ENCODE results near the gene C1GALT1C1. TPM values are rescaled to one million over a fixed set of nuclear protein-coding genes. Genes with fewer than 3 reads are reported as not detected.

Gene C1GALT1C1
- total RNA-seq, 4 donors from 2014 or later: 16.5 to 21.2 (median 16.9) TPM

DNA sequence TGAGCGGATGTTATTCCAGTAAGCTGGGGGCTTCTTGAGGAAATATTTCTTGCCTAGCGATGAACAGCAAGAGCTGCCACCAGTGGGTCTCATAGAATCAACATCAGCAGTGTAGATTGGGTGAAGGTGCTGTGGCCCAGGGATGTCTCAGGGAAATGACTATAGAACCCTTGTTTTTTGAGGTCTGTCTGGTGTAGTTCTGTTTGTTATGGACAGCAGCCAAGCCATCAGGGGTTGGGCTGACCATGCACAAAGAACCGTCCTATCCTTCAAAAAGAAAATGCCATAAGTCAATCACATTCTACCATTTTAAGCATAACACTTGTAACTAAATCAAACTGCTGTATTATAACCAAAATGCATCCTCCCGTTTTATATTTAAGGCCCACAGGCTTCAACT is 17.3 kb upstream of the C1GALT1C1 start:
- TF ChIP-seq, protein P1, sequence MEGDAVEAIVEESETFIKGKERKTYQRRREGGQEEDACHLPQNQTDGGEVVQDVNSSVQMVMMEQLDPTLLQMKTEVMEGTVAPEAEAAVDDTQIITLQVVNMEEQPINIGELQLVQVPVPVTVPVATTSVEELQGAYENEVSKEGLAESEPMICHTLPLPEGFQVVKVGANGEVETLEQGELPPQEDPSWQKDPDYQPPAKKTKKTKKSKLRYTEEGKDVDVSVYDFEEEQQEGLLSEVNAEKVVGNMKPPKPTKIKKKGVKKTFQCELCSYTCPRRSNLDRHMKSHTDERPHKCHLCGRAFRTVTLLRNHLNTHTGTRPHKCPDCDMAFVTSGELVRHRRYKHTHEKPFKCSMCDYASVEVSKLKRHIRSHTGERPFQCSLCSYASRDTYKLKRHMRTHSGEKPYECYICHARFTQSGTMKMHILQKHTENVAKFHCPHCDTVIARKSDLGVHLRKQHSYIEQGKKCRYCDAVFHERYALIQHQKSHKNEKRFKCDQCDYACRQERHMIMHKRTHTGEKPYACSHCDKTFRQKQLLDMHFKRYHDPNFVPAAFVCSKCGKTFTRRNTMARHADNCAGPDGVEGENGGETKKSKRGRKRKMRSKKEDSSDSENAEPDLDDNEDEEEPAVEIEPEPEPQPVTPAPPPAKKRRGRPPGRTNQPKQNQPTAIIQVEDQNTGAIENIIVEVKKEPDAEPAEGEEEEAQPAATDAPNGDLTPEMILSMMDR (IDR thresholded peaks at IDR 0.05): no peak
- TF ChIP-seq EP300 (IDR thresholded peaks at IDR 0.05): no peak
- TF ChIP-seq POLR2A (IDR thresholded peaks at IDR 0.05): no peak
- Histone ChIP-seq H3K4me3 (no peak overlapping the region), H3K27me3 (no peaks in the 10 kb centered on the region), H3K9me3 (no peaks in the 10 kb centered on the region), H3K4me1 (no peaks in the 10 kb centered on the region), H3K36me3 (no peaks in the 10 kb centered on the region), H3K27ac (no peak overlapping the region)
- DNase-seq (ENCODE audit: low spot score in 2 of 2): no peak
- WGBS, 2 donors: 39 to 67% methylated on average over 4 of the region's 4 CpGs

DNA sequence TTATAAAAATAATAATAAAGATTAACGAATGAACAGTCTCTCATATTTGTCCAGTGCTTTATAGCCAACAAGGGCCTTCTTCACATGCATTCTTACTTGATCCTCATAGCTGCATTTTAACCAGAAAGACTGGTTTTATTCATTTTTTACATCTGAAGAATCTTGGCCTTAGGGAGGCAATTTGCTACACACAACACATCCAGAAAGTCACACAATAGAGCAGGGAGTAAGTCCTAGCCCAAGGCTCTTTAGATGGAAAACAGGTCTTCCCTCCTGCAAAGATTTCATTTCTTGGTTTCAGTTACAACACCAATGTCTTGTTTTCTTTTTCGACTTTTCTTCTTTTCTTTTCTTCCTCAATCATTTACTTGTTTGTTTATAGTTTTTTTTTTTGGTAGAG is 13.0 kb upstream of the C1GALT1C1 start:
- no peak for DNase-seq (ENCODE audit: low spot score in 2 of 2)
- WGBS, 2 donors: 50 to 58% methylated on average over 2 of the region's 2 CpGs
- Histone ChIP-seq H3K36me3 (no peaks in the 10 kb centered on the region), H3K4me1 (no peaks in the 10 kb centered on the region), H3K27me3 (no peaks in the 10 kb centered on the region), H3K4me3 (no peak overlapping the region), H3K27ac (no peak overlapping the region), H3K9me3 (no peaks in the 10 kb centered on the region)
- TF ChIP-seq, protein P1 (IDR thresholded peaks at IDR 0.05): no peak
- TF ChIP-seq EP300 (IDR thresholded peaks at IDR 0.05) (no peak), POLR2A (IDR thresholded peaks at IDR 0.05) (no peak)

DNA sequence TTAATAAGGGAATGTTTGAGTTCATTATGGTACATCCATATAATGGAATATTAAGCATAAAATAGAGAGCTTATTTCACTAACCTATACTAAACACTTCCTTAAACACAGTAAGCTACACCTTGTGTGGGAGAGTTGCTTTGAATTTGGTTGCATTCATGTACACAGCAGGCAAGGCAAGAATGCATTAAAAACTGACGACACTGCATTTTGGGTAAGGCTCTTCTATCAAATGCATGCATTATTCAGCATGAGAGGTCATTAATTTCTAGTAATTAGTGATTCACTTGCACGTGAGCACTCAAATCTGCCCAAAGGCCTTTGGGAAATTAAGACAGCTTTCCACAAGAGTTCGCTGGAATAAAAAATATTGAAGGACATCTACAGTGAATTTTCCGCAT is 8.8 kb upstream of the C1GALT1C1 start:
- H3K27ac ChIP-seq: no peak overlapping the region
- H3K27me3 ChIP-seq: no peaks in the 10 kb centered on the region
- no peaks in the 10 kb centered on the region for H3K9me3 ChIP-seq
- H3K36me3 ChIP-seq: no peaks in the 10 kb centered on the region
- WGBS, 2 donors: 72% methylated on average over 4 of the region's 4 CpGs
- DNase-seq (ENCODE audit: low spot score in 2 of 2): no peak
- TF ChIP-seq POLR2A (IDR thresholded peaks at IDR 0.05) (no peak), EP300 (IDR thresholded peaks at IDR 0.05) (no peak)
- TF ChIP-seq, protein P1 (IDR thresholded peaks at IDR 0.05): no peak
- no peak overlapping the region for H3K4me3 ChIP-seq
- H3K4me1 ChIP-seq: no peaks in the 10 kb centered on the region

DNA sequence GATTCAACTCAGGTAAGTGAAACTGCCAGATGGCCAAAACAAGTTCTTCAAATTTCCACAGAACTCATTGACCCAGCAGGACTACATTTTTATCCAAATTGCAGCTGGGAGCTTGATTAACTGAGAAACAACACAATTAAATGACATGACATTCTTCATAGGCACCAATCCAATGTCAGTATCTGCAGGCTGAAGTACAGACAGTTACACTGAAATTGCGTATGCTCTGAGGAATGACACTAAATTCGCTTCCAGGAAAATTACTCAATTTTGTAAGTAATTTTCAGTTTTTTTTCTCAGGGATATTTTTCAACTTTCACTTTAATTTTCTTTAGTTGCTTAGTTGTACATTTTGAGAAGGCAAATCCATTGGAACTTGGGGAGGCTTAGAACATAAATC is 4.5 kb downstream of the C1GALT1C1 start:
- Histone ChIP-seq H3K36me3 (peaks cover 0 to 6% (median 0%) of the 10 kb centered on the region in 3 donors), H3K4me3 (no peak overlapping the region), H3K4me1 (peaks cover 0 to 10% (median 0%) of the 10 kb centered on the region in 4 donors), H3K9me3 (no peaks in the 10 kb centered on the region), H3K27me3 (no peaks in the 10 kb centered on the region), H3K27ac (no peak overlapping the region)
- TF ChIP-seq EP300 (IDR thresholded peaks at IDR 0.05) (no peak), POLR2A (IDR thresholded peaks at IDR 0.05) (no peak)
- TF ChIP-seq, protein P1 (IDR thresholded peaks at IDR 0.05): no peak
- 57 to 75% methylated on average over 2 of the region's 2 CpGs for WGBS, 2 donors
- DNase-seq (ENCODE audit: low spot score in 2 of 2): no peak

DNA sequence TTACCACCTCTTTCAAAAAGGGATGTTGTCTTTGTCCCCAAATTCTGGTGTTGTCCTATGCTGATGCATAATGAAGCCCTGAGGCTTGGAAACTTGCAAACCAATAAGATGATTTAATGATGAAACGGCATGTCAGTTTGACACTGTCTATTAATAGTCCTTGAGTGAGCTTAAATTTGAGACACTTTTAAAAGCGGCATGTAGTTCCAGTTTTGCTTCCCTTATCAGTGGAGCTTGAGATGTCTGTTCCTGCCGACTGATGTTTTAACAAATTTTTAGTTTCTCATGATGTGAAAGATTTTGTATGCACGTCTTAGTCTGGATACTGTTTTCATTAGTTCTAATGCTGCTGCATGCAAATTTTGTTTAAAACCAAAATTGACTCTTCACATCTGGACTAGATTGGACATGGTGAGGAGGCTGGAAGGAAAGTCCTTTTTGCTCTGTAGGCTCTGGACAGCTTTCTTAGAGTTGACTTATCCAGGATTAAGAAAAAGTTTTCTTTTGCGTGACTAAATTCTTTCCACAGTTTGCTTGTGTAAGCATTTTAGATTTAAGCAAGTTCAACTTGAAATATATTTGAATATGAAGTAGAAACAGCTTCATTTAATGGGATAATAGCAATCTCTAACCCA is 11.7 kb downstream of the C1GALT1C1 start:
- WGBS, 2 donors: 75 to 80% methylated on average over 5 of the region's 5 CpGs
- no peaks in the 10 kb centered on the region for H3K27me3 ChIP-seq
- no peak for DNase-seq (ENCODE audit: low spot score in 2 of 2)

More for the DNA sequence above, 11.7 kb downstream of the C1GALT1C1 start:
- TF ChIP-seq POLR2A (IDR thresholded peaks at IDR 0.05) (no peak), EP300 (IDR thresholded peaks at IDR 0.05) (no peak)
- TF ChIP-seq, protein P1 (IDR thresholded peaks at IDR 0.05): no peak
- H3K27ac ChIP-seq: no peak overlapping the region
- no peaks in the 10 kb centered on the region for H3K9me3 ChIP-seq
- H3K36me3 ChIP-seq: peaks cover 0 to 15% (median 0%) of the 10 kb centered on the region in 3 donors
- no peaks in the 10 kb centered on the region for H3K4me1 ChIP-seq
- no peak overlapping the region for H3K4me3 ChIP-seq

All from tibial nerve (tissue), 4 donors.